ENCODE data around the gene CSGALNACT2. TPM values are rescaled to one million over a fixed set of nuclear protein-coding genes. Genes with fewer than 3 reads are reported as not detected.

CSGALNACT2 gene
- total and polyA plus RNA-seq, 9 of the 15 experiments (the other 6 are each of a cell fraction or from before 2014, with no cell fraction given), result 1.4 to 7.3 (median 3.5) TPM

GRCh38 chr10:43177595-43177994 lies 39.4 kb downstream of the CSGALNACT2 start:
- in situ Hi-C loops (cut with MboI) (no loop called here), intact Hi-C loops (cut with micrococcal nuclease) (no loop called here)
- ATAC-seq, result no peak
- 23% methylated on average over 1 of the region's 1 CpG for WGBS (ENCODE audit: insufficient coverage, low coverage, missing lambda C conversion rate)
- POLR2A ChIA-PET, result no interaction called here
- FAIRE-seq, result no peak
- TF ChIP-seq CBX2 (IDR thresholded peaks at IDR 0.05; ENCODE audit: insufficient read depth, low read length, poor library complexity, severe bottlenecking) (no peak), HNRNPUL1 (IDR thresholded peaks at IDR 0.05; ENCODE audit: low read length) (no peak), CEBPB (tag; IDR thresholded peaks at IDR 0.05) (no peak), MAZ (CRISPR knock-in tag; conservative IDR thresholded peaks at IDR 0.05 in 1 of 2, IDR thresholded peaks at IDR 0.05 in 1 of 2) (no peak), ZBTB33 (CRISPR knock-in tag; IDR thresholded peaks at IDR 0.05) (no peak), ZNF239 (CRISPR knock-in tag; IDR thresholded peaks at IDR 0.05) (no peak), TCF15 (CRISPR knock-in tag; IDR thresholded peaks at IDR 0.05) (no peak), POLR3G (IDR thresholded peaks at IDR 0.05; ENCODE audit: extremely low read depth, insufficient read length, insufficient replicate concordance) (no peak), GTF2E2 (tag; IDR thresholded peaks at IDR 0.05) (no peak), MECOM (CRISPR knock-in tag; IDR thresholded peaks at IDR 0.05) (no peak), MYBL2 (IDR thresholded peaks at IDR 0.05; ENCODE audit: low read depth) (no peak), MYBL2 (CRISPR knock-in tag; IDR thresholded peaks at IDR 0.05; ENCODE audit: borderline replicate concordance) (no peak), THAP7 (CRISPR knock-in tag; IDR thresholded peaks at IDR 0.05) (no peak), XRCC5 (IDR thresholded peaks at IDR 0.05; ENCODE audit: low read depth, low read length) (no peak), SMARCB1 (IDR thresholded peaks at IDR 0.05; ENCODE audit: insufficient read length, low read depth) (no peak), HMGXB4 (CRISPR knock-in tag; IDR thresholded peaks at IDR 0.05) (no peak), TEAD1 (CRISPR knock-in tag; IDR thresholded peaks at IDR 0.05) (no peak), TFAM (CRISPR knock-in tag; conservative IDR thresholded peaks at IDR 0.05) (no peak)
- H3K9me3 ChIP-seq (replicated peaks; ENCODE audit: control insufficient read depth, insufficient read depth, low read depth, low read length), result no peaks in the 10 kb centered on the region
- H3K36me3 ChIP-seq (ENCODE audit: control insufficient read depth, insufficient read depth, low read length), result no peaks in the 10 kb centered on the region; the same call in 2 of the 3 replicates
- DNase-seq (ENCODE audit: extremely low read depth in 1 of 4, low spot score in 3 of 4), result no peak
- H3K79me2 ChIP-seq (ENCODE audit: control insufficient read depth, insufficient read depth, low read length), result no peaks in the 10 kb centered on the region
- CTCF ChIA-PET (ENCODE audit: low intra/inter-chr PET ratio), result no interaction called here
- no peak overlapping the region for H3K9ac ChIP-seq (ENCODE audit: insufficient read depth in 1 of 2, low read depth in 2 of 2, low read length in 2 of 2)
- H3K27me3 ChIP-seq (ENCODE audit: control insufficient read depth in 2 of 2, insufficient read depth in 2 of 2, low read length in 2 of 2), result no peaks in the 10 kb centered on the region
- H2AFZ ChIP-seq (ENCODE audit: low read depth, low read length), result no peak overlapping the region
- no TSS peak for BruUV-seq (replicated peaks)
- no peaks in the 10 kb centered on the region for H4K20me1 ChIP-seq (replicated peaks; ENCODE audit: control insufficient read depth, insufficient read depth, low read length)
- H3K4me2 ChIP-seq (ENCODE audit: insufficient read depth, low read length), result no peak overlapping the region
- no peak overlapping the region for H3K4me3 ChIP-seq
- no peak overlapping the region for H3K27ac ChIP-seq (ENCODE audit: extremely low read depth, low read depth, low read length)
- peaks cover 0 to 9% of the 10 kb centered on the region in 2 experiments; a peak in 3 of 5 replicates for H3K4me1 ChIP-seq (replicated peaks in 1 of 2; ENCODE audit: control insufficient read depth in 2 of 2, insufficient read depth in 2 of 2, low read length in 2 of 2)
- no peaks in the 10 kb centered on the region for H3K9me1 ChIP-seq (ENCODE audit: control insufficient read depth, insufficient read depth, low read length)
